Hepatocyte (in vitro differentiated cells): Measurements from ENCODE around the gene AUH. TPM values are rescaled to one million over a fixed set of nuclear protein-coding genes. Genes with fewer than 3 reads are reported as not detected.
A peak's percentile ranks its signal among the peaks of the same experiment; 100 is the strongest.

Source experiments
- DNase-seq: peaks from one replicate; pipeline ENCODE4 v3.0.0-alpha.2; 2016; ENCODE audit warnings: low spot score
- H2AFZ ChIP-seq: fragments of 200-600 bp; sonication (generic); 2 replicates; pipeline ENCODE4 v1.6.0; 2016; ENCODE audit warnings: antibody characterized with exemption, mild to moderate bottlenecking
- H3K27ac ChIP-seq: fragments of 200-600 bp; sonication (generic); 2 replicates; pipeline ENCODE4 v1.5.1; 2016; ENCODE audit warnings: mild to moderate bottlenecking
- H3K27me3 ChIP-seq: fragments of 200-600 bp; sonication (generic); 2 replicates; pipeline ENCODE4 v1.6.1; 2016
- H3K36me3 ChIP-seq: fragments of 200-600 bp; sonication (generic); replicated peaks from 2 replicates; pipeline ENCODE4 v1.5.1; 2016; ENCODE audit warnings: low read depth; ENCODE audit not compliant: insufficient read depth
- H3K4me1 ChIP-seq: fragments of 200-600 bp; sonication (generic); 2 replicates; pipeline ENCODE4 v1.5.1; 2016; ENCODE audit warnings: mild to moderate bottlenecking, moderate library complexity; ENCODE audit not compliant: insufficient read depth
- H3K4me2 ChIP-seq: fragments of 200-600 bp; sonication (generic); 2 replicates; pipeline ENCODE4 v1.6.0; 2016
- H3K4me3 ChIP-seq: fragments of 200-600 bp; sonication (generic); 2 replicates; pipeline ENCODE4 v1.5.1; 2016; ENCODE audit warnings: mild to moderate bottlenecking
- H3K79me2 ChIP-seq: fragments of 200-600 bp; sonication (generic); 2 replicates; pipeline ENCODE4 v1.6.0; 2017; ENCODE audit warnings: mild to moderate bottlenecking
- H3K9me2 ChIP-seq: fragments of 200-600 bp; sonication (generic); replicated peaks from 2 replicates; pipeline ENCODE4 v1.6.0; 2017; ENCODE audit warnings: mild to moderate bottlenecking; ENCODE audit not compliant: insufficient read depth
- H3K9me3 ChIP-seq: fragments of 200-600 bp; sonication (generic); 2 replicates; pipeline ENCODE4 v1.5.1; 2016; ENCODE audit warnings: low read depth, mild to moderate bottlenecking
- H4K20me1 ChIP-seq: fragments of 200-600 bp; sonication (generic); 2 replicates; pipeline ENCODE4 v1.6.0; 2016; ENCODE audit warnings: mild to moderate bottlenecking; ENCODE audit not compliant: insufficient read depth, poor library complexity, severe bottlenecking
- CTCF ChIP-seq: fragments of 200-600 bp; sonication (generic); IDR thresholded peaks from 2 replicates; pipeline ENCODE4 v1.5.1; 2016; ENCODE audit warnings: antibody characterized with exemption, mild to moderate bottlenecking; ENCODE audit not compliant: poor library complexity
- EZH2 ChIP-seq: fragments of 200-600 bp; sonication (generic); IDR thresholded peaks from 2 replicates; pipeline ENCODE4 v1.6.1; 2016; ENCODE audit warnings: antibody characterized with exemption, mild to moderate bottlenecking, borderline replicate concordance
- EZH2phosphoT487 ChIP-seq: fragments of 200-600 bp; sonication (generic); IDR thresholded peaks from one replicate; pipeline ENCODE4 v1.6.1; 2018; ENCODE audit warnings: antibody characterized with exemption, mild to moderate bottlenecking, low read depth, moderate library complexity; ENCODE audit not compliant: unreplicated experiment, severe bottlenecking
- WGBS: methylation state at CpG from one replicate; pipeline ENCODE4 v1.1.6; 2016; ENCODE audit warnings: low lambda C conversion rate; ENCODE audit errors: missing lambda C conversion rate; 5-methylcytosine and 5-hydroxymethylcytosine counted together
- polyA plus RNA-seq: library from polyadenylated mRNA; unstranded; fragments of >200 nt; fragmentation: Nextera tagmentation; extraction: Ambion mirVana; gene quantifications from 2 replicates; pipeline ENCODE4 v1.2.1, GENCODE V29; 2016
- total RNA-seq: library from RNA; depleted of rRNA; stranded (reverse); fragments of >200 nt; gene quantifications from 2 replicates; pipeline ENCODE4 v1.2.3, GENCODE V29; 2014

The AUH gene
- total and polyA plus RNA-seq, 2 experiments from 2014 or later, result 19.5 to 25.0 TPM

- Histone ChIP-seq H3K27ac (no peak overlapping the region), H3K79me2 (no peaks in the 10 kb centered on the region), H3K4me2 (no peak overlapping the region), H3K36me3 (no peaks in the 10 kb centered on the region), H4K20me1 (no peaks in the 10 kb centered on the region), H3K9me2 (no peaks in the 10 kb centered on the region), H3K4me1 (peaks cover 9% of the 10 kb centered on the region), H3K9me3 (no peaks in the 10 kb centered on the region), H3K4me3 (no peak overlapping the region), H2AFZ (no peak overlapping the region), H3K27me3 (no peaks in the 10 kb centered on the region)
- no peak for DNase-seq
- no peak for TF ChIP-seq EZH2phosphoT487
- no peak for TF ChIP-seq EZH2
- TF ChIP-seq CTCF, result no peak
- 97% methylated on average over 3 of the region's 3 CpGs for WGBS
Measured at GRCh38 chr9:91258451-91258850, 103.3 kb downstream of the AUH start.

- TF ChIP-seq CTCF, result no peak
- no peak for TF ChIP-seq EZH2phosphoT487
- TF ChIP-seq EZH2, result no peak
- H3K4me3 ChIP-seq, result no peak overlapping the region
- H3K79me2 ChIP-seq, result no peaks in the 10 kb centered on the region
- H3K36me3 ChIP-seq, result no peaks in the 10 kb centered on the region
- H3K9me2 ChIP-seq, result no peaks in the 10 kb centered on the region
- no peak overlapping the region for H2AFZ ChIP-seq
- 92% methylated on average over 3 of the region's 3 CpGs for WGBS
- DNase-seq, result no peak
- H3K4me2 ChIP-seq, result no peak overlapping the region
- H3K9me3 ChIP-seq, result no peaks in the 10 kb centered on the region
- H3K27ac ChIP-seq, result no peak overlapping the region
- H4K20me1 ChIP-seq, result no peaks in the 10 kb centered on the region
- no peaks in the 10 kb centered on the region for H3K27me3 ChIP-seq
- H3K4me1 ChIP-seq, result peaks cover 9% of the 10 kb centered on the region
Measured at GRCh38 chr9:91256235-91256634, 105.5 kb downstream of the AUH start.

GRCh38 chr9:91255327-91255726 lies 106.4 kb downstream of the AUH start:
- Histone ChIP-seq H3K4me3 (no peak overlapping the region), H3K79me2 (no peaks in the 10 kb centered on the region), H3K9me3 (no peaks in the 10 kb centered on the region), H3K36me3 (no peaks in the 10 kb centered on the region), H2AFZ (no peak overlapping the region), H3K9me2 (no peaks in the 10 kb centered on the region), H3K27ac (no peak overlapping the region), H3K27me3 (no peaks in the 10 kb centered on the region), H3K4me1 (peaks cover 9% of the 10 kb centered on the region), H3K4me2 (peak overlapping the region; percentile 23), H4K20me1 (no peaks in the 10 kb centered on the region)
- TF ChIP-seq CTCF, result no peak
- no peak for TF ChIP-seq EZH2
- no peak for TF ChIP-seq EZH2phosphoT487
- no peak for DNase-seq
- 53% methylated on average over 3 of the region's 3 CpGs for WGBS

- H3K9me2 ChIP-seq, result no peaks in the 10 kb centered on the region
- H3K4me3 ChIP-seq, result no peak overlapping the region
- no peaks in the 10 kb centered on the region for H3K27me3 ChIP-seq
- no peak for DNase-seq
- H3K79me2 ChIP-seq, result no peaks in the 10 kb centered on the region
- no peak overlapping the region for H3K4me2 ChIP-seq
- no peak for TF ChIP-seq EZH2
- no peak for TF ChIP-seq CTCF
- no peak for TF ChIP-seq EZH2phosphoT487
- H3K4me1 ChIP-seq, result peaks cover 9% of the 10 kb centered on the region
- no peaks in the 10 kb centered on the region for H3K36me3 ChIP-seq
- no peaks in the 10 kb centered on the region for H3K9me3 ChIP-seq
- H2AFZ ChIP-seq, result no peak overlapping the region
- no peaks in the 10 kb centered on the region for H4K20me1 ChIP-seq
- H3K27ac ChIP-seq, result no peak overlapping the region
- 47% methylated on average over 1 of the region's 1 CpG for WGBS
Measured at GRCh38 chr9:91253488-91253887, 108.2 kb downstream of the AUH start.
